GM12865 (cell line): ENCODE measurements around the gene SF3A2.

Experiments used
- DNase-seq: peaks from one replicate; pipeline ENCODE4 v3.0.0; 2010; ENCODE audit warnings: low read depth
- H3K4me3 ChIP-seq: 2 replicates; pipeline ENCODE4 v1.5.1; 2011; ENCODE audit warnings: mild to moderate bottlenecking, low read depth, low read length, control low read depth
- CTCF ChIP-seq: IDR thresholded peaks from 2 replicates; pipeline ENCODE4 v1.5.1; 2011; ENCODE audit warnings: low read length, control low read depth, low read depth, inconsistent platforms; ENCODE audit not compliant: insufficient read depth; ENCODE audit errors: missing control alignments

SF3A2 gene, protein sequence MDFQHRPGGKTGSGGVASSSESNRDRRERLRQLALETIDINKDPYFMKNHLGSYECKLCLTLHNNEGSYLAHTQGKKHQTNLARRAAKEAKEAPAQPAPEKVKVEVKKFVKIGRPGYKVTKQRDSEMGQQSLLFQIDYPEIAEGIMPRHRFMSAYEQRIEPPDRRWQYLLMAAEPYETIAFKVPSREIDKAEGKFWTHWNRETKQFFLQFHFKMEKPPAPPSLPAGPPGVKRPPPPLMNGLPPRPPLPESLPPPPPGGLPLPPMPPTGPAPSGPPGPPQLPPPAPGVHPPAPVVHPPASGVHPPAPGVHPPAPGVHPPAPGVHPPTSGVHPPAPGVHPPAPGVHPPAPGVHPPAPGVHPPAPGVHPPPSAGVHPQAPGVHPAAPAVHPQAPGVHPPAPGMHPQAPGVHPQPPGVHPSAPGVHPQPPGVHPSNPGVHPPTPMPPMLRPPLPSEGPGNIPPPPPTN

DNA sequence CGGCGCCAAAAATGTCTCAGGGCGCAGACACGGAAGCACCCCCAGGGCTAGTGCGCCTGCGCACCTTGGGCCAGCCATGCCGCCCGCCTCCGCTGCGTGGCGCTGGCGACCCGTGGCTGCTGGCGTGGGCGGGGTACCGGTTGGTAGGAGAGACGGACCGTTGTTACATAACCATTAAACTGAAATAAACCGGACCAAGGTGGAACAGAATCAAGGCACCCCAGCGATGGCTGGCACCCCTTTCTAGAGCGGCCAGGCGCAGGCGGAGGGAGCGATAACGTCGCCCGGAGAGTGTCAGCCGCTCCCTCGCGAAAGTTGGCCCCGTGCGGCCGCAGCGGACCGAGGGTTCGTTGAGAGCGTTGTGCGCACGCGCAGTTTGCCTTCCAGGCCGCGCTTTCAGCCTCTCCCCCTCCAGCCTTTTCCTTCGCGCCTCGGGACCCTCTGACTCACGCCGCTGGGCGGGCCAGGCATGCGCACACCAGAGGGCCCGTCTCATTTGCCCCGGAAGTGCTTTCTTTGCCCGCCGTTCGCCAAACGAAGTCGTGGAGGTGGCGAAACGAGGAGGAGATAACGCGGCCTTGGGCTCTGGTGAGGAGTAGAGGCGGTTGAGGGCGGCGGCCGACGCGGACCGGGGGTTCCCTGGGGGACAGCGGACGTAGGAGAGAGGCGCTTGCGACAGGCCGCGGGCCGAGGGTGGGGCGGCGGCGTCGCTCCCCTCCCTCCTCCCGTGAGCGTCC, at the start of gene SF3A2, which contains the start of gene PLEKHJ1:
Gene SF3A2 (plus strand): TSS at position 511 of the 737 bp plus-strand sequence. CDS start 6,595 bp downstream, outside the sequence.
Gene PLEKHJ1 (minus strand): TSS at position 16 of the 737 bp plus-strand sequence. CDS start 81 bp downstream, outside the sequence.
- DNase-seq, result peak; percentile 98
- peak; percentile 100 for TF ChIP-seq CTCF

DNA sequence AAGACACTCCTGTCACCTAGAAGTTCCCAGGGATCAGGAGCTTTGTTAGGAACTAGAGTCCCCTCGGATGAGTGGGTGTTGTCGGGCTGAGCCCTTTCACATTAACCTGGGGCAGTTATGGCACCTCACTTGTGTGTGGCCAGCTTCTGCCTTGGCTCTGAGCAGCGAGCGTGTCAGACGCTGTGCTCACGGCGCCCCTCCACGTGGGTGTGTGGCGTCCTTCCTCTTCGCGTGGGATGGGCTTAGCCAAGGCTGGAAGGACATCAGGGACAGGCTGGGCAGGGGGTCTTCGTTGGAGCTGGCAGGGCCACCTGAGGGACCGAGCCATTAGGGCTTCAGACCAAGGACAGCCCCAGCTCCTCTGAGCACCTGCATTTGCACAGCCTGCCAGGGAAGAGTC, 49.5 kb upstream of the SF3A2 start:
- no peak overlapping the region for H3K4me3 ChIP-seq
- no peak for TF ChIP-seq CTCF
- DNase-seq, result no peak

More for the DNA sequence above, at the start of gene SF3A2, which contains the start of gene PLEKHJ1:
- peak within 1 kb of the TSS; percentile 76 for H3K4me3 ChIP-seq

DNA sequence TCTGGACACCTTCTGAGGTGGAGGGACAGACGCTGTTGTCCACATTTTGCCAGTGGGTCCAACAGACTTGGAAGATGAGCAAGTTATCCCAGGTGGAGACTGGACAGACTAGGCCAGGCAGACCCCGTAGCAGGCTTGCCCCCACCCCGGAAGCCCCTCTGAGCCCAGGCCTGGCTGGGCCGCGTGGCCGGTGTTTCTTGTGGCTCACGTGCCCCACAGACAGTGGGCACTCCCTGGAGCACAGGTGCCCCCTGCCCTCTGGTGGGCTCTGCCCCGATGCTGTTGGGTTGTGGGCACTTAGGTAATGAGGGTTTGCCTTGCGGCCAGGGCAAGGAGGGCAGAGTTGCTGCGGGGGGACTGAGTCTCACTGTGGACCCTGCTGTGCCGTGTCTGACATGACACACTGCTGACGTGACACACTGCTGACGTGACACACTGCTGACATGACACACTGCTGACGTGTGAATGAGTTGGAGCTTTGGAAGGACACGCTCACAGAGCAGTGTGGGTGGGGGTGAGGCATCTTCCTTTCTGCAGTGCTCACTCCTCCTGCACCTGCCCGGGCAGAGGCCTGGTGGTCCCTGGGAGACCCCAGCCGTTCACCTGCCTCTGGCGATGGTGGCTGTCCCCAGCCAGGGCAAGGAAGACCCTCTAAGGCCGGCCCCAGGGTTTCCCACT, 47.8 kb upstream of the SF3A2 start:
- H3K4me3 ChIP-seq, result no peak overlapping the region
- TF ChIP-seq CTCF, result no peak

GRCh38 chr19:2189880-2190279, 46.7 kb upstream of the SF3A2 start:
- H3K4me3 ChIP-seq, result no peak overlapping the region
- TF ChIP-seq CTCF, result no peak
- no peak for DNase-seq

More for the DNA sequence above, 47.8 kb upstream of the SF3A2 start:
- DNase-seq, result no peak

GRCh38 chr19:2190848-2191455, 45.7 kb upstream of the SF3A2 start:
- no peak overlapping the region for H3K4me3 ChIP-seq
- TF ChIP-seq CTCF, result no peak
- no peak for DNase-seq
